Peyer's patch (tissue), 4 donors: ENCODE results near the gene SERPINE2.

Experiments
- CTCF ChIP-seq, 6 experiments: fragments of 450-650 bp in 4 of 6; fragments of 200-600 bp in 2 of 6; sonication (generic) in 1 of 6; IDR thresholded peaks; one replicate each; pipeline ENCODE4 v1.5.1; 2017 to 2019; ENCODE audit warnings: antibody characterized with exemption in 6 of 6, mild to moderate bottlenecking in 3 of 6, moderate library complexity in 1 of 6
- POLR2A ChIP-seq, 2 donors: fragments of 450-650 bp; IDR thresholded peaks; one replicate each; pipeline ENCODE4 v1.5.1; 2017; ENCODE audit warnings: antibody characterized with exemption in 2 of 2, mild to moderate bottlenecking in 2 of 2, moderate library complexity in 2 of 2

GRCh38 chr2:223972656-223973102 lies 66.4 kb downstream of the SERPINE2 start:
- TF ChIP-seq CTCF (IDR thresholded peaks at IDR 0.05): no peak
- TF ChIP-seq POLR2A (IDR thresholded peaks at IDR 0.05): no peak
